GM21423 (cell line): ENCODE results near the gene NRM.
A peak's percentile ranks its signal among the peaks of the same experiment; 100 is the strongest.
"Not testable (repeated sequence)": the region's sequence is repeated elsewhere in the genome, so short reads cannot be mapped to it uniquely, and the experiment has no call there.

Experiments
- ATAC-seq: cut with Tn5 transposase; IDR thresholded peaks from one replicate; pipeline ENCODE4 v1.9.1; 2021; ENCODE audit warnings: mild to moderate bottlenecking, moderate library complexity; ENCODE audit not compliant: unreplicated experiment

The NRM gene

DNA sequence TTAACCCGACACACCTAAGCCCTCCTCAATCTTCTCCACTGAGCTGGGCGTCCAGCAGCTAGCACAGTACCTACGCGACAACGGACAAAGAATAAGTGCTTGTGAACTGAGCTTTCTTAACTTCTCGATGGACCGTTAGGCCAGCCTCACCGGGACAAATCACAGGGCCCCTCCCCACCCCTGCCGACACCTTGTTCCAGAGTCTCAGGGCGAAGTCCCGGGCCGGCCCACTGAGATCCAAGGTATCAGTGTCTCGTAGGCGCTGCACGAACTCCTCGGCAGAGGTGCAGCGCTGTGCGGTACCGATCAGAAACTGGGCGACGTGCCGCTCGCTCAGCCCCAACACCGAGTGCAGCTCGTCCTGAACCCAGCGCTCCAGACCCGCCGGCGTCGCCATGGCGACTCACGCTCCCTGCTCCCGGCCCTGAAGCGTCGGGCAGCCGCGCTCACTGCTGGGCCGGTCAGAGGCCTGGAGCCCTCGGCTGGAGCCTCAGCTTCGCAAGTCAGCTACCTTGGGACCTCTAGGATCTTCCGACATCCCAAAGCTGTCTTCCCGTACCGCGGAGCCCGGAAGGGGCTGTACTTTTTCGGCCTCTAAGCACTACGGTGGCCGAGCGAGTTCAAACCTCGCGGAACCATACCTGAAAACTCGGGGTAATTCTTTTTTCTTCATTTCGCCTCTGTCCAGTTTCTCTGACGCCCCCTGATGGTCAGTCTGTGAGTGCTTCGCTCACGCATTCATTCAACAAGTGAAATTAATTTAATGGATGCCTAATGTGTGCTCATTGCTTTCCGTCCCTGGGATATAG is 18.1 kb downstream of the NRM start, which contains the start of gene DHX16:
Gene DHX16, minus strand, starts transcription at position 562 of the 809 bp plus-strand sequence. Its CDS starts 165 bp downstream, at position 397.
- peak; percentile 75 for ATAC-seq

DNA sequence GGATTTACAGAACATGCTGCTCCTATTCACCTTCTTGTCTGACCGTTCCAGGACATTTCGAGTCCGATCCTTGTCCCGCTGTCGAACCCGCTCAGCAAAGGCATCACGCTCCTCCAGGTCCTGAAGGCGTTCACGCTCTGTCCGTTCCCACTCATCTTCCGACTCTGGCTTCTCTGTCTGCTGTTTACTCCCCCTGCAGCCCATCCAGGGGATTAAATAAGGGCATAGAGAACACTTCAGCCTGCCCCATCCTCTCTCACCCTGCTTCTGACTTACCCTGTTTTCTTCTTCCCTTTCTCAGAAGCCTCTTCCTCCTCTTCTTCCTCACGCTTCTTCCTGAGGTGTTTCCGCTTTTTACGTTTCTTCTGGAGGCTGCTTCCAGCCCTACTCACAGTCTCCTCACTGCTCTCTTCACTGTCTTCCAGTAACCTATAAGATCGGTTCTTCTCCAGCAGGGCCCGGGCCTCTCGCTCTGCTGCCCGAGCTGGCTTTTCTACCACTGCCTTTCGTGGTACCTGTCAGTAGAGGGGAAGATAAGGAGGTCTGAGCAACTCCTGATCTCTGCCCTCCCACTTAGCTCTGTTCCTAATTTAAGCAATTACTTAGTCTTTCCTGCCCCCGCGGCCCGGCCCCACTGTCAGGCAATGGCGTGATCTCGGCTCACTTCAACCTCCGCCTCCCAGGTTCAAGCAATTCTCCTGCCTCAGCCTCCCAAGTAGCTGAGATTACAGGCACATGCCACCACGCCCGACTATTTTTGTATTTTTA is 19.8 kb downstream of the NRM start:
- no peak for ATAC-seq

DNA sequence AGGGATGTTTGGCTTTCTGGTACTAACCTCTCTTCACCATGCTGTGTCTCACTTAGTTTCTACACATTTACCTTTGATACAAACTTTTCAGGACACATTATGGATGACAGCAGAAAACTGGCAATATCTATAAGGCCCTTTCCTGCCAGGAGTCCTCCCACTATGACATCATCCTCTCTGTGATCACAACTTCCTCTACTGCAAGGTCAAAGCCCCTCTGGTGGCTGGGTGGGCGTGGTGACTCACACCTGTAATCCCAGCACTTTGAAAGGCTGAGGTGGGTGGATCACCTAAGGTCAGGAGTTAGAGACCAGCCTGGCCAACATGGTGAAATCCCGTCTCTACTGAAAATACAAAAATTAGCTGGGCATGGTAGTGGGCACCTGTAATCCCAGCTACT is 24.5 kb downstream of the NRM start:
- not testable (repeated sequence) for ATAC-seq

DNA sequence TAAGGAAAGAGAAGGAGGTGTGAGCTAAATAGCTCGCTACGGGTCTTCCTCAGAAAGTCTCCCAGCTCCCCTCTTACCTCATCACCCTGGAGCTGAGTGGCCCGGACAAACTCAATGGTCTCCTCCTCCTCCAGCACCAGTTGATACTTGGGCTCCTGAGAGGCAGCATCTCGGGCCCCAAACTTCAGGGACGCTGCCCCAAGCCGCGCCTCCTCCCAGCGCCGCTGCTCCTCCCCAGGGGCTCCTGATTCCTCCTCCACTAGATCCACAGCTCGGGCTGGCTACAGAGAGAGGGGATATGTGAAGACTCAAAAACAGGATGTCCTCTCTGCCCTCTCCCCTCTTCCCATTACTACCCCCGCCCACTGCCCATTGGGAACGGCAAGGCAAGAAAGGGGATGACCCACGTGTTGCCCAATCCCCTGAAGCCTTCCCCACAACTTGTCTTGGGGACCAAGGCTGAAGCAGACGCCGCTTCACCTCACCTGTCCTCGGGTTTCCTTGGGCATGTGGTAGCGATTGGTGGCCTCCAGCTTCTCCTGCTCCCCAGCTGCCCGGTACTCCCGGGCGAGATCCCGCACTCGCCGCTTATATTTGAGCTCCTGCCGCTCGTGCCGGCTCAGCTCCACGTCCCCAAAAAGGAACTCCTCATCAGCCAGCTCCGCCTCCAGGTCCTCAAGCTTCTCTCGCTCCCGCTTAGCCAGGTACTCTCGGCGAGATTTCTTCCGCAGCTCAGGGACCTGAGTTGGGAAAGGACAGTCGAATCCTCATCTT is 25.6 kb downstream of the NRM start:
- ATAC-seq, result no peak

DNA sequence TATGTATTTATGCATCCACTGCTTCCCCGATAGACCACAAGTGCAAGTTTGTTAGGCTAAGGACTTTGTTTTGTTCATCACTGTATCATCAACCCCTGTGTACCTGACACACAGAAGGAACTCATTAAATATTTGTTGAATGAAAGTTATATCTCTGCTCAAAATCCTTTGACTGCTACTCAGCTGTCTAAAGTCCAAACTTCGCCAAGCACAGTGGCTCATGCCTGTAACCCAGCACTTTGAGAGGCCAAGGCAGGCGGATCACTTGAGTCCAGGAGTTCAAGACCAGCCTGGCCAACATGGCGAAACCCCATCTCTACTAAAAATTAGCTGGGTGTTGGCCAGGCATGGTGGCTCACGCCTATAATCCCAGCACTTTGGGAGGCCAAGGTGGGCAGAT is 32.9 kb downstream of the NRM start:
- ATAC-seq, result not testable (repeated sequence)

DNA sequence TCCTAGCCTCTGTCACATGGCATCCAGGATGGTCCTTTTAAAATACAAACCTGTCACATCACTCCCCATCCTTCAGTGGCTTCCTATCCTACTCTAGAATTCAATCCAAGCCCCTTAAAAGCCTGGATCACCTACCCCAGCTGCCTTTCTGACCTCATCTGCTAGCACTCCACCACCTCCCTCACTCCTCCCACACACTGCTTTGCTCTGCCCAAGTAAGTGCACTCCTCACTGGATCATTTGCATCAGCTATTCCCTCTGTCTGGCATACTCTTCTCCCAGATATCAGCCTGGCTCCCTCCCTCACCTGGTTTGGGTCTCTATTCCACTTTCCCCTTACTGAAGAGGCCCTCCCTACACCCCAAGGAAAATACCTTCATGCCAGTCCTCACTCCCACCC is 33.3 kb downstream of the NRM start:
- ATAC-seq, result no peak

DNA sequence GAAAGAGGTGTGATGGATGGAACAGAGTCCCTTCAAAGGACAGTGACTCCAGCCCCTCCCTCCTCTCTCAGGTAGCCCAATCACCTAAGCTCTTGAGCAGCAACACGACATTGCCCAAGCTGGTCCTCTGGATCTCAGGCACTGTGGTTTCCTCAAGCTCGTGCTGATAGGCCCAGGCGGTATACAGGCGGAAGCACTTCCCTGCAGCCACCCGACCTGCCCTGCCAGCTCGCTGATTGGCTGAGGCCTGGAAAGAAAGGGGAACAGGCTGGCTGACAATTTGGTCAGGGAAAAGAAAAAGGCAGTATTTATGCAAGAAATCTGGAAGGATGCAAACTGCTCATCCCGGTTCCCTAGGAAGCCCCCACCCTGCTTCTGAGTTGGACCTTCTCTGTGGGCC is 34.3 kb downstream of the NRM start:
- no peak for ATAC-seq

DNA sequence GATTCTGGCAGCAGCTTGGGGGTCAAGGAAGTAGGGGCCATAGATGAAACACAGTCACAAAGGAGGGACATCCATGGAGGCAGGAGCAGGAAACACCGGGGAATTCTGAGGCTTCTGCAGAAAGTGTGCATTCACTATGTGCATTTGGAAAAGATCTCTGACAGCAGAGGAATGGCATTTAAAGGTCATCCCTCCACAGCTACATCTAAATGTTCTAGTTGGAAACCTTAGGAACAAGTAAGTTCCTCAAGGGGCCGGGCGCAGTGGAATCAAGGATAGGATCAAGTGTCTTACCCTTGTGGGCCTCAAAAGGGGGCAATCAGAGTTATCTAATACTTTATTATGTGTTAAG is 35.1 kb downstream of the NRM start:
- ATAC-seq, result no peak

DNA sequence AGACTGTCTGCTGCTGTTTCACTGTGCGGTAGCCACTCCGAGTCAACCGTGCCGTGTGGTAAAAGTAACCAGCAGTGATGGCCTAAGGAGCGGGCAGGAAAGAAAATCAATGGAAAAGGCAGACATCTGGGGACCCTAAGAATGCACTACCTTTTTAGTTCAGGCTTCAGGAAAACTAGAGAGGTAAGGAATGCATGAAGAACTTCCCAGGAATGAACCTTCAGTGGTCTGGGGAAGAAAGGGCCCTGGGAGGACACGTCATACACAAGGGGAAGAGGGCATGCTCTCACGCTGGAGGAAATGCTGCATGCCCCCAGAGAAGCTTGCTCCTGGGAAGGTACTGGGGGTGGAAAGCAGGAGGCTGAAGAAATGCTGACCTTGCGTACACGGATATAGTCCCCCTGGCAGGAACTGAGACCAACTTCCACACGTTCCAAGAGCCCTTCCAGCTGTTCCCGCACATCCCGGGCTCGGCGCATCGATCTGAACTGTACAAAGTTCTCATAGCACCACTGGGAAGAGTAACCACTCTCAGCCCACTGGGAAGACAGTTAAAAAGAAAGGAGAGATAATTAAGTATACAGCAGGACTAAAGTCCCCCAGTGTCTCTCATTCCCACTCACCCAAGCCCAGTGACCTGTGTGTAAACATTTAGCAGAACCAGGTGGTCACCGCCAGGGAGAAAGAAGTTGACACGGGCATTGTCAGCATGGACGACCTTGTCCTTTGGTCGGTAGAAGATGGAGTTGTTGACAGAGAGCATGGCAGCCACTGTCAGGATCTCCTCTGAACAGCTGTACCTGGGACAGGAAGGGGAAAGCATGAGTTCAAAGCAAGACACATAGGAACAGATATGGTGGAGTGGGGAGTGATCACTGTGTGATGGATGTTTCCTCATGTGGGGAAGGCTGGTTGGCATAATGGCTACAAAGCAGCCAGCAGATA is 35.7 kb downstream of the NRM start:
- no peak for ATAC-seq

DNA sequence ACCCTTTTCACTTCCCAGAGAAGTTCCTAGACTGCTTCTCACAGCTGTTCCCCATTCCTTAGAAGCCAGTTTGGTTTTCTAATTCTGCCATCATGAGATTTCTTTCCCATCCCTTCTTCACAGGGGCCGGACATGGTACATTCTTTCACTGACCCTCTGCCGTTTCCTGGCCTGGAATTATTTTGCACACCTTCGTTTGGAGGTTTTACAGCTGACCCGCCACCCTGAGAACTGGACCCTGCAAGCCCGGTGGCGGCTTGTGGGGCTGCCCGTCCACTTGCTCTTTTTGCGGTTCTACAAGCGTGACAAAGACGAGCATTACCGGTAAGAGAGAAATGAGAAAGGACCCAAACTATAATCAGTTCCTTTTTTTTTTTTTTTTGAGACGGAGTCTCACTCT is 39.6 kb downstream of the NRM start:
- ATAC-seq, result no peak

DNA sequence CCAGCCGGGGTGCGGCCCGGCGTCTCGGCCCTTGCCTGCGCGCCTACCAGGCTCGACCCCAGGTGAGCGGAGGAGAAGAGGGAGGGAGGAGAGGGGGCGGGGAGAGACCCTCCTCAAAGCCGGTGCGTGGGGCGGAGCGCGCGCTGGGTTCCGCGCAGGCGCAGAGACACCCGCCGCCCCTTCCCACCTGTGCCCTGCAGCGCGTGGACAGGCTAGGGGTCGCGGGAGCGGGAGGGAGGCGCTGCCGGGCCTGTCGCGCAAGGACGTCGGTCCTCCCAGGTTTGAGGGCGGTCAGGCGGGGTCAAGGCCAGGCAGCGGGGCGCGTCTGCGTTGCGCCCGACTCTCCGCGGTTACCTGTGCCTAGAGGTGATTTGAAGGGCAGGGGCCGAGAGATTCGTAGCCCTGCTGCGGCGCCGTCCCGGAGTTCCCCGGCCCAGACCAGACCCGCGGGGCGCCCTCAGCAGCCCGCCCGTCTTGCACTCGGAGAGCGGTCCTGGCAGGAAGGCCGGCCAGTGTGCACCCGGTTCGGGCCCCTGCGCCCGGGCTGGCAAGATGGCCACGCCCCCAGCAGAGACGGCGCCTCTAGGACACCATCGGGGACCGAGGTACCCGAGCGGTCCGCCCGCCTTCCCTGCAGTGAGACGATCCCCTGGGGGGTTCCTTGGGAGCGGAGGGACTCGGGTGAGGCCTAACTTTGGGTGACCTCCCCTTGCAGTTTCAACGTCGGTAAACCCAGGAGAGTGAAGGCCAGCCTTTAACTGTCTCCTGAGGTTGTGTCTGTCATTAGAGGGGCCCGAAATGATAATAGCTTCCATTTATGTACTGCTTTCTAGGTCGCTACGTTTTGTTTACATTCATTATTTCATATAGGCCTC is 43.3 kb downstream of the NRM start:
- peak; percentile 60 for ATAC-seq

DNA sequence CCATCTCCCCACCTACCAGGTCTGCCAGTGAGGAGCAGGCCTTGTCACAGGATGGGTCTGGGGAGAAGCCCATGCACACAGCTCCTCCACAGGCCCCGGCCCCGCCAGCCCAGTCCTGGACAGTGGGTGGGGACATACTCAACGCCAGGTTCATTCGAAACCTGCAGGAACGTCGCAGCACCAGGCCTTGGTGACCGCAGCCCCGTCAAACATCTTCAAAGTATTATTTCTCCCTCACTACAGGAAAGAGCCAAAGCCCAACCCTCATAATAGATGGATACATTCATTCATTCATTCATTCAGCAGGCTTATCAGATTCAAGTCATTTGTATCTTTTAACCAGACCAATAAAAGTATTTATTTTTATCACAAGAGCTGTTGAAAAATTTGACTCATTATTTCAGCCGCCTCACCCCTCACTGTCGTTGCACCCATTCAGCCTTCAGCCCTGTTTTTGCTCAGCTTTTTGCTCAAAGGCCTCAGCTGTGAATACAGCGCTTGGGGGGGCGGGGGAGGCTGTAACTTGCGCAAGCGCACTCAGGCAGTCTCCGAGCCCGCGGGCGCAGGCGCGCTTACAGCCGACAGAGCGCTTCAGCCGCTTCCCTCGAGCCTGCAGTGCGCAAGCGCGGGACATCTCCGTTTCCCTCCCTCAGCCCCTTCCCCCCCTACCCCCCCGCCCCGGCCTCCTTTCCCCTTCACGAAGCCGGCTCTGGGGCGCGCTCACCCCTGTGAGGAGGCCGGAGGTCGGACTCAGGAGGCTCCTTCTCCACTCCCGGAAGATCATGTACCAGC is 44.1 kb downstream of the NRM start, which contains the start of gene C6orf136:
Gene C6orf136, plus strand, starts transcription at position 684 of the 792 bp plus-strand sequence. Its CDS starts 99 bp downstream, at position 783.
- peak; percentile 52 for ATAC-seq

DNA sequence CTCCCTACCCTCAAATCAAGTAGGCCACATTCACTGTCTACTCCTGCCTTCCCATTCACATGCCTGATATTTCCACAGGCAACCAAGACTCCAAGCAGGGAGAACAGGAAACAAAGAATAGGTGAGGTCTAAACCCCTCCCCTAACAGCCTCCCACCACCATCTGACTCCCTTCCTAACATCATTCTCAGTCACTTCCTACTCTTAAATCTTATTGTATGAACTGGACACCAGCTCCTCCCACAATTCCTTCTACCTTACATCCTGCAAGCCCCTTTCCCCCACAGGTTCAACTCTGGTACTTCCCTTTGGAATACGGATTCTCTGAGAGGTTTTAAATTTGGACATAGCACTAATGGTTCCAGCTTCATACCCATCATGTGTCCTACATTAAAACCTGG is 44.8 kb downstream of the NRM start:
- no peak for ATAC-seq

DNA sequence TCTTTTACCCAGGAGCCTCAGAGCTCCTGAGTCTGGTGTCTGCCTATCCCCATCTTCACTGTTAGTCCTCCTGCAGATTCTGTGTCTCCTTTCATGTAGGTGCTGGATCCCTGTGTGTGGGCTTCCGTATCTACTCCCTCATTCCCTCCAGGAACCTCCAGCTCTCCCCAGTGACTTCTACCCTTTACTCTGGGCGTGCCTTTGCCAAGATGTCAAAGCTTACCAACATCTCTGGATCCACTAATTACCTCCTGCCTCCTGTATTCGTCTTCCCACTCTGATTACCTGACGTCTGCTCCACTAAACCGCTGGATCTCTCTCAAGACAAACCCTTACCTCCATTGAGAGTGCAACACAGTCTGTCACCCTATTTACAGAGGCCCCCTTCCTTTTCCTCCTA is 46.0 kb downstream of the NRM start:
- ATAC-seq, result no peak

DNA sequence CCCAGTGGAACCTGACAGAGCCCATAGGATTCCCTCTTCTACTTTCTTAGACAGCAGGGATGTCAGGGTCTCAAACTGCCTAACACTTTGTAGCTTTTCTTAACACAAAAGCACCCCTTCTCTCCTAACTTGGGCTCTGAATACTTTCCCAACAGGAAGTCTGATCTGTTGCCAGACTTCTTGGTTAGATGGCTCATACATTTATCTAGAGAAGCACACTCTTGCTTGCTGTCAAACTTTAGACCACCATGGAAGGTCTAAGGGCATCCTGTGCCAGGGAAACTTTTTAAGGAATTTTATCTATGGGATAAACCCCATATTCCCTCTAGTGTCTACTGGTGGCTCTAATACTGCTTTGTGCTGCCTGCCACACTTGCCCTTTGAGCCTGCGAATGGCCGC is 47.1 kb downstream of the NRM start:
- no peak for ATAC-seq

DNA sequence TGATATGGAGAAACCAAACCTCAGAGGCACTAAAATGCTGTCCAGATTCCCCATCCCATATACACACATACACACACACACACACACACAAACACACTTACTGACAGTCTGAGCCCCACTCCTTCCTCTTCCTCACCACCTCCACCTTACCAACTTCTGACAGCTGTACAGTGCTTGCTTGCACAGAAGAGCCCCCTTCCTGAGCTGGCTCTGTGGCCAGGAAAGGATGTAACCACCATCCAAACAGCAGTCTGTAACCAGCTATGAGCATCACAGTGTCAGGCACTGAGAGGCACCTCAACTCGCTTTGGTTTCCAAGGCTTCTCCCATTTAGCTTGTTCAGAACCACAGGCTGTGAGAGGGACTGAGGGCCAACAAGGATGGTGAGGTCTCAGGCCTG is 49.7 kb downstream of the NRM start:
- ATAC-seq, result no peak

DNA sequence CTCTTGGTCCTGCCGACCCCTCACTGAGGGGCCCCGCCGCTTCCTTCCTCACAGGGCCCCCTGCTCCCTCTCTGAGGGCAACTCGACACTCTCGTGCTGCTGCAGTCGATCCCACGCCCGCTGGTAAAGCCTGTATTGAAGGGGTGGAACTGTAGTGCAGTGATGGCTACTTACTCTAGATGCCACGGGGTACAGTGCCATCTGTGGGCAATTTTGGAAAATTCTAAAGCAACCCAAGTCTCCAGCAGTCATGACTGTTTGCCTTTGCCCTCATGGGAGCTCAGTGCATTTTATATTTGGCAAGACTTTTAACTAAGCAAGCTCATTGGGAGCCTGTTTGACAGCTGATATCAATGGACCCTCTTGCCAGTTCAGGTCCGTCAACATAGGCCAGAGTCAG is 50.3 kb downstream of the NRM start:
- ATAC-seq, result no peak
